B cell (primary cell): Measurements from ENCODE around the gene BLACAT1. TPM values are rescaled to one million over a fixed set of nuclear protein-coding genes. Genes with fewer than 3 reads are reported as not detected.

ENCODE experiments used
- ATAC-seq: fragments of 200-7000 bp; cut with Tn5 transposase; one replicate; pipeline ENCODE4 v1.10.0; 2021; ENCODE audit warnings: low read depth, mild to moderate bottlenecking, moderate number of reproducible peaks, moderate library complexity
- CTCF ChIA-PET: fragments of 350-600 bp; sonication (Branson Sonifier 250); formaldehyde crosslinking; loops from one replicate; lab custom pipeline; 2021; ENCODE audit warnings: antibody characterized with exemption, inconsistent platforms; lab: Charles Lee
- POLR2A ChIA-PET: fragments of 350-600 bp; sonication (Branson Sonifier 250); formaldehyde crosslinking; loops from one replicate; lab custom pipeline; 2021; ENCODE audit warnings: antibody characterized with exemption; lab: Charles Lee
- DNase-seq: peaks from one replicate; pipeline ENCODE4 v3.0.0; 2013
- H2AFZ ChIP-seq: 2 replicates; pipeline ENCODE4 v1.6.1; 2012; ENCODE audit warnings: mild to moderate bottlenecking, low read depth, low read length; ENCODE audit not compliant: insufficient read depth, poor library complexity, severe bottlenecking
- H3K27ac ChIP-seq, 2 donors: 1 replicate in 1 of 2; 2 replicates in 1 of 2; pipeline ENCODE4 v1.5.1; 2012 to 2013; ENCODE audit warnings: low read length in 2 of 2, mild to moderate bottlenecking in 2 of 2, moderate library complexity in 1 of 2
- H3K27me3 ChIP-seq, 4 experiments: fragments of 200-600 bp in 1 of 4; sonication (generic) in 1 of 4; replicated peaks in 1 of 4; 1 replicate in 2 of 4; 2 replicates in 2 of 4; pipeline versions ENCODE4 v1.6.1 to v1.7.0; 2013 to 2016; ENCODE audit warnings: low read length in 3 of 4, mild to moderate bottlenecking in 2 of 4, mixed read lengths in 1 of 4, moderate library complexity in 1 of 4; ENCODE audit not compliant: insufficient read depth in 4 of 4, control insufficient read depth in 3 of 4; ENCODE audit errors: control extremely low read depth in 1 of 4
- H3K36me3 ChIP-seq, 2 experiments: replicated peaks in 1 of 2; 1 replicate in 1 of 2; 2 replicates in 1 of 2; pipeline versions ENCODE4 v1.6.1 to v1.7.1; 2013; ENCODE audit warnings: low read length in 1 of 2; ENCODE audit not compliant: insufficient read depth in 2 of 2, control insufficient read depth in 1 of 2; ENCODE audit errors: control extremely low read depth in 1 of 2, extremely low read depth in 1 of 2
- H3K4me1 ChIP-seq, 2 donors: fragments of 200-600 bp in 1 of 2; sonication (generic) in 1 of 2; 1 replicate in 1 of 2; 2 replicates in 1 of 2; pipeline versions ENCODE4 v1.5.1 to v1.6.1; 2013 to 2017; ENCODE audit warnings: low read length in 2 of 2; ENCODE audit not compliant: control insufficient read depth in 2 of 2, insufficient read depth in 2 of 2
- H3K4me2 ChIP-seq: replicated peaks from 2 replicates; pipeline ENCODE3; 2012; ENCODE audit warnings: mild to moderate bottlenecking, low read depth, low read length; ENCODE audit not compliant: poor library complexity, severe bottlenecking
- H3K4me3 ChIP-seq, 5 experiments: fragments of 200-600 bp in 1 of 5; sonication (generic) in 1 of 5; 1 replicate in 3 of 5; 2 replicates in 2 of 5; pipeline versions ENCODE4 v1.5.1 to v1.7.0; 2011 to 2016; ENCODE audit warnings: low read length in 4 of 5, mild to moderate bottlenecking in 4 of 5, low read depth in 2 of 5, control low read depth in 1 of 5, moderate library complexity in 1 of 5; ENCODE audit not compliant: insufficient read depth in 1 of 5; ENCODE audit errors: control extremely low read depth in 1 of 5, extremely low read depth in 1 of 5
- H3K79me2 ChIP-seq: fragments of 200-600 bp; sonication (generic); one replicate; pipeline ENCODE4 v1.6.0; 2016; ENCODE audit warnings: low read length; ENCODE audit not compliant: control insufficient read depth, insufficient read depth
- H3K9ac ChIP-seq: fragments of 200-600 bp; sonication (generic); 2 replicates; pipeline ENCODE4 v1.6.1; 2017; ENCODE audit warnings: mild to moderate bottlenecking, low read length, moderate library complexity
- H3K9me3 ChIP-seq, 3 donors: one replicate each; pipeline versions ENCODE4 v1.6.1 to v1.7.1; 2013; ENCODE audit warnings: low read length in 2 of 3; ENCODE audit not compliant: control insufficient read depth in 2 of 3, insufficient read depth in 1 of 3; ENCODE audit errors: control extremely low read depth in 1 of 3
- H4K20me1 ChIP-seq: 2 replicates; pipeline ENCODE4 v1.6.0; 2012; ENCODE audit warnings: mild to moderate bottlenecking, low read length; ENCODE audit not compliant: insufficient read depth, control insufficient read depth, poor library complexity, severe bottlenecking
- H3K27ac Mint-ChIP-seq: one replicate; pipeline ENCODE4 v1.8.0; 2021; ENCODE audit warnings: mixed read lengths
- H3K27me3 Mint-ChIP-seq: one replicate; pipeline ENCODE4 v1.8.0; 2021; ENCODE audit warnings: mixed read lengths
- H3K4me1 Mint-ChIP-seq: one replicate; pipeline ENCODE4 v1.8.0; 2021; ENCODE audit warnings: mixed read lengths
- H3K4me3 Mint-ChIP-seq: one replicate; pipeline ENCODE4 v1.8.0; 2021; ENCODE audit warnings: mixed read lengths
- H3K9me3 Mint-ChIP-seq: one replicate; pipeline ENCODE4 v1.8.0; 2022; ENCODE audit warnings: mixed read lengths; ENCODE audit not compliant: insufficient read depth
- EZH2 ChIP-seq: IDR thresholded peaks from 2 replicates; pipeline ENCODE4 v1.6.1; 2012; ENCODE audit warnings: borderline replicate concordance, low read depth, mild to moderate bottlenecking, moderate library complexity, low read length; ENCODE audit not compliant: insufficient read depth, poor library complexity, severe bottlenecking
- WGBS: methylation state at CpG from one replicate; pipeline ENCODE4 v1.1.5; 2013; ENCODE audit warnings: missing lambda C conversion rate; ENCODE audit not compliant: insufficient coverage; 5-methylcytosine and 5-hydroxymethylcytosine counted together
- intact Hi-C: fragments of 100-400 bp; cut with micrococcal nuclease; formaldehyde crosslinking; loops from one replicate; pipeline ENCODE4 v1.10.0; 2022
- polyA plus RNA-seq: library from polyadenylated mRNA; depleted of rRNA; stranded (reverse); fragments of >200 nt; gene quantifications from 2 replicates; pipeline ENCODE4 v1.2.3, GENCODE V29; 2012
- total RNA-seq, 2 donors: library from RNA; stranded (reverse); fragments of 120-200 nt in 1 of 2; gene quantifications; 1 replicate in 1 of 2; 2 replicates in 1 of 2; pipeline versions ENCODE4 v1.2.3 to v1.2.4, GENCODE V29; 2013 to 2022
- TF ChIP-seq, protein P1 (sequence below): fragments of 200-600 bp; IDR thresholded peaks from one replicate; pipeline ENCODE4 v1.8.0; 2022; ENCODE audit warnings: antibody characterized with exemption, mild to moderate bottlenecking

The BLACAT1 gene
- total and polyA plus RNA-seq, 2 donors (not counting 1 experiment from before 2014, with no cell fraction given) = 0.03 TPM; not detected in 1

DNA sequence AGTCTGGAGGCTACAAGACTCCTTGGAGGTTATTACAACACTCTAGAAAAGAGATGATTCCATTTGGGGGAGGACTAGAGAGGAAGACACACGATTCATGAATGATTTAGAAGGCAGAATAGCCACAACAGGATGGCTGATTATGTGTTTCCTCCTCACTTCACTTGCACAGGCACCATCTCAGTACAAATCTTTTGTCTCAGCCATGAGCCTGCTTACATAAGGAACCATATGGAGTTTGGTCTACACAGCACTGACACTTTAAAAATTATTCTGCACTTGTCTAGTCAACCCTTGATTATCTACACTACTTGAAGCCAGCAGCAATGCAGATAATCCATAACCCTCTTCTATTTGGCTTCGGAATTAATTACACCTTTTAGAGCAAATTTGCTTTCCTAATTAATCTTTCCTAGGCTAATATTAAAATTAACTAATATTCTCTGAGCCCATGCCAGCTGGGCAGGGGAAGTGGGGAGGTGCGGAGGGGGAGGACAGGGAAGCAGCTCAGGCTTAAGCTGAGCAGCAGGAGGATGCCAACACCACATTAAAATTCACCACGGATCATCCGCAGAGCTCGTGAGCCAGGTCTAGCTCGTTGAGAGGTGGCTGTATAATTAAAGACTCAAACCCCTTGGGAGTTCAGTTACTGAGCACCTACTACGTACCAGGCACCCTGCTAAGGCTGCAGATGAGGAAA, 30.8 kb downstream of the BLACAT1 start:
- ChIA-PET CTCF (interaction anchor here (0.7 to 6.2 kb wide), 6 partner anchors 12 to 100 kb away, joined by 4 to 59 read pairs (median 5); no protein-coding TSS in a partner anchor), POLR2A (no interaction called here)
- DNase-seq (no peak), ATAC-seq (no peak)
- no peak overlapping the region for H3K4me3 ChIP-seq
- H3K27me3 ChIP-seq = peaks cover 0 to 10% (median 2%) of the 10 kb centered on the region in 4 experiments
- H4K20me1 ChIP-seq = no peaks in the 10 kb centered on the region
- Mint-ChIP-seq H3K4me3 (no peak overlapping the region), H3K4me1 (peaks cover 6% of the 10 kb centered on the region), H3K9me3 (no peaks in the 10 kb centered on the region), H3K27ac (no peak overlapping the region), H3K27me3 (peaks cover 23% of the 10 kb centered on the region)
- TF ChIP-seq EZH2 = no peak
- TF ChIP-seq, protein P1, sequence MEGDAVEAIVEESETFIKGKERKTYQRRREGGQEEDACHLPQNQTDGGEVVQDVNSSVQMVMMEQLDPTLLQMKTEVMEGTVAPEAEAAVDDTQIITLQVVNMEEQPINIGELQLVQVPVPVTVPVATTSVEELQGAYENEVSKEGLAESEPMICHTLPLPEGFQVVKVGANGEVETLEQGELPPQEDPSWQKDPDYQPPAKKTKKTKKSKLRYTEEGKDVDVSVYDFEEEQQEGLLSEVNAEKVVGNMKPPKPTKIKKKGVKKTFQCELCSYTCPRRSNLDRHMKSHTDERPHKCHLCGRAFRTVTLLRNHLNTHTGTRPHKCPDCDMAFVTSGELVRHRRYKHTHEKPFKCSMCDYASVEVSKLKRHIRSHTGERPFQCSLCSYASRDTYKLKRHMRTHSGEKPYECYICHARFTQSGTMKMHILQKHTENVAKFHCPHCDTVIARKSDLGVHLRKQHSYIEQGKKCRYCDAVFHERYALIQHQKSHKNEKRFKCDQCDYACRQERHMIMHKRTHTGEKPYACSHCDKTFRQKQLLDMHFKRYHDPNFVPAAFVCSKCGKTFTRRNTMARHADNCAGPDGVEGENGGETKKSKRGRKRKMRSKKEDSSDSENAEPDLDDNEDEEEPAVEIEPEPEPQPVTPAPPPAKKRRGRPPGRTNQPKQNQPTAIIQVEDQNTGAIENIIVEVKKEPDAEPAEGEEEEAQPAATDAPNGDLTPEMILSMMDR = no peak
- no peaks in the 10 kb centered on the region for H3K9me3 ChIP-seq
- H3K79me2 ChIP-seq = no peaks in the 10 kb centered on the region
- no peak overlapping the region for H2AFZ ChIP-seq
- no peak overlapping the region for H3K9ac ChIP-seq
- peaks cover under 1 to 1% of the 10 kb centered on the region in 2 donors for H3K4me1 ChIP-seq
- H3K27ac ChIP-seq = no peak overlapping the region
- WGBS = 47% methylated on average over 2 of the region's 8 CpGs
- intact Hi-C loops = no loop called here
- no peaks in the 10 kb centered on the region for H3K36me3 ChIP-seq
- no peak overlapping the region for H3K4me2 ChIP-seq

DNA sequence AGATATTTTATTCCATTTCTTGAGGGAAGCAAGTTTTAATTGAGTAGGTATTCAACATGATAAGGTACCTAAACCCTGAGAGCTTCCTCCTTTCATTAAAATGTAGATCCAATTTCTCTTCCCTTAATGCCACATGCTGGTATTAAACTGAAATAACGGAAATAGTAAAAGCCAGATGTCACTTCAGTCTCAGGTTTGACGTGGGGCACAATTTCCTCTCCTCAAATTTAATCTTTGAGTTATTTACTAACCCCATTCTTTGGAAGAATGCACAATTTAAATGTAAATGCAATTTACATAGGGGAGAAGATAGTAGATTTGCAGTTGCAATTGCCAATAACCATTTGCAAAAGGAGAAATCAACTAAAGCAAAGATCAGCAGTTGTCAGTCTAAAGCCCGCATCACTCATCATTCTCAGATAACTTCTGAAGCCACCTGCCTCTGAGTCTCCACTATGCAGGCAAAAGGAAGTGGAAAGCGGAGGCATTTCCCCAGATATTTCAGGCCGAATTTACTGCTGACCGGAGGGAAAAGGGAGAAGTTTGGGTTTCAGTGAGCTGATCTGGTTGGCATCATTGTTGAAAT, 31.9 kb downstream of the BLACAT1 start:
- CTCF ChIA-PET = interaction anchor here (0.7 to 6.2 kb wide), 8 partner anchors 10 to 101 kb away, joined by 3 to 59 read pairs (median 4); no protein-coding TSS in a partner anchor
- H3K27me3 Mint-ChIP-seq = peaks cover 29% of the 10 kb centered on the region
- Histone ChIP-seq H3K9ac (no peak overlapping the region), H3K9me3 (no peaks in the 10 kb centered on the region), H3K4me1 (no peaks in the 10 kb centered on the region), H2AFZ (no peak overlapping the region), H3K36me3 (no peaks in the 10 kb centered on the region), H3K27ac (no peak overlapping the region), H3K4me2 (no peak overlapping the region), H4K20me1 (no peaks in the 10 kb centered on the region), H3K27me3 (peaks cover 0 to 10% (median 2%) of the 10 kb centered on the region in 4 experiments), H3K4me3 (no peak overlapping the region), H3K79me2 (no peaks in the 10 kb centered on the region)
- intact Hi-C loops = no loop called here
- POLR2A ChIA-PET = no interaction called here
- WGBS = 92% methylated on average over 2 of the region's 6 CpGs
- DNase-seq (no peak), ATAC-seq (no peak)
- no peaks in the 10 kb centered on the region for H3K9me3 Mint-ChIP-seq
- H3K4me1 Mint-ChIP-seq = peaks cover 2% of the 10 kb centered on the region
- no peak overlapping the region for H3K4me3 Mint-ChIP-seq
- H3K27ac Mint-ChIP-seq = no peak overlapping the region
- TF ChIP-seq, protein P1 = no peak
- TF ChIP-seq EZH2 = no peak
